DMS153 (cell line): ENCODE data around the gene CACNA2D2.
"Not testable (repeated sequence)": the region's sequence is repeated elsewhere in the genome, so short reads cannot be mapped to it uniquely, and the experiment has no call there.

Experiments
- DNase-seq: peaks from one replicate; lab custom pipeline; 2025; lab: John Stamatoyannopoulos, UW

Gene CACNA2D2

DNA sequence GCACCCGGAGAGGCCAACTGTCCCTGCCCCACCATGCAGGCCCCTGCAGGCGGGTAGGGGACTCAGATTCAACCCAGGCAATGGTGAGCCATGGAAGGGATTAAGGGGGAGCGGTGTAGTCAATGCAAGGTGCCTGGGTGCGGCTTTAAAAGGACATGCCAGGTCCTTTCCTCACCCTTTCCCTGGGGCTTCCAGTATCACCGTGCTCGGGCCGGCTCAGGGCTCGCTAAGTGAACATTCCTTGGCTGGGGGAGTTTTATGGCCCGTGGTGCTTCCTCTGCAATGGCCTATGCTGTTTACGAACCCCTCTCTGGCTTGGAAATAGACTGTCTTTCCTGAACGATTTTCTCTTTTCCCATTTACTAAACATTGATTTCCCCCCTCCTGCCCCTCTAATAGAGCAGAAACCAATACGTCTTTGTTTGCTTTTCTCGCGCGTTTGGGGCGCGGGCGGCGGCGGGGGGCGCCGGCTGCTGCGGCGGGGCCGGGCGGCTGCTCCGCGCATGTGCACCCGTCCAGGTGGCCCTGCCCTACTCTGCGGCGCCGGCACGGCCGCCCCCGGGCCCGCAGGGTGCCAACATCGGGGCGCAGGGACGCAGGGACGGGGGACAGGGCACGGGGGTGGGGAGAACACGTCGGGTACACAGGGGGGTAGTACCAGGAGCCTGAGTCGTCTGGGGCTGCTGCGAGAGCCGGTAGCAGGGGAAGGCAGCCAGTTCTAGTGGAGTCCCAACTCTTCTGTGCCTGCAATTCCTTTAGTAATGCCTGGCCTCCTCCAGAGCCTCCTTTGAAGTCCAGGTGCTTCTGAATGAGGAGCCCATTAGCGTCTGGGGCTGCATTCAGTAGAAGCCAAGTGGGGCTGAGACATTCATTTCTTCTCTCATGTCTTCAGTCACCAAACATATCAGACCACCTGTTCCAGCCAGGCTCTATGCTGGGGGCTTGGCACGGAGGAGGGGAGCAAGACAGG, 26.9 kb upstream of the CACNA2D2 start:
- no peak for DNase-seq

DNA sequence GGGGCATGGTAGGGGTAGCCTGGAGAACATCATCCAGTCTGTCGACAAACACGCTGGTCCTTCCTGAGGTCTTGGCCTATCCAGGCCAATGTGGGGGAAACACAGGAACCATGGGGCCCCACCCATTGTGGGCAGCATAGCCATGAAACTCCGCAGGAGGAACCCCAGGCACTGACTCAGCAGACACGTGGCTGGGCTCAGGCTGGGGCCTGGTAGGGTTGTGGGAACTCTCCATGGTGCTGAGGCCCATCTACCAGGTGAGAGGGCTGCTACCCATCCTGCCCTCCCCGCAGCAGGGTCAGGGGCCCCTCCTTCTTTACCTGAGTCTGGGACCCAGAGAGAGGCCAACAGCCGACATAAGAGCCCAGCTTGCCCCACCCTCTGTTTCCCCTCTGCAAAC, 22.6 kb upstream of the CACNA2D2 start:
- no peak for DNase-seq

DNA sequence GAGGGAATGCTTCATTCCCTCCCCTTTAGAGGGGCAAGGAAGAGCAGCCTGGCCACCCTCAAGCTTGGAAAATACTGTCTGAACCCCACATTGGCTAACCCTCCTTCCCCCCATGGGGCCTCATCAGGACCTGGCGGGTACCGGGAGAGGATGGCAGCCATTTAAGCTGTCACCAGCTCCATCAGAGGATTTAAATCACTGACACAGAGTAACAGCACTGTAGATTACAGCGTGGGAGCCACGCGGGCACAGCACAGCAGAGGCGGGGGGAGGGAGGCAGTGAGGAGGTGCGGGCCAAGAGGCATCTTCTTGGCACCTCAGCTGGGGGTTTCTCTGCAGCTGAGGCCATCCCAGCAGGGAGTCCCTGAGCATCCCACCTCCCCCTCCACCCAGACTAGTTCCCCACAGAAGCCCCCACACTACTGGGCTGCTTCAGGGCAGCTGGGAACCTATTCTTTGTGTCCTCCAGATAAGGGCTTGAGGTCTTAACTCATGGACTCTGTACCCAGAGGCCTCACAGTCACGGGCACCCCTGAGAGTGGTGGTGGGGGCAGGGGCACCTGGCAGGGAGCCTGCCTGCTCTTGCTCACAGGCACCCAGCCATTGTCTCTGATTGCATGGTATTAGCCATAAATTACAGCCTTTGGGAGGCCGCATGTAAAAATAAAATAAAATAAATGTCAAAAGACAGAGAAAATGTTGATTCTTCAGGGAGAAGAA, 21.9 kb upstream of the CACNA2D2 start:
- DNase-seq: no peak

DNA sequence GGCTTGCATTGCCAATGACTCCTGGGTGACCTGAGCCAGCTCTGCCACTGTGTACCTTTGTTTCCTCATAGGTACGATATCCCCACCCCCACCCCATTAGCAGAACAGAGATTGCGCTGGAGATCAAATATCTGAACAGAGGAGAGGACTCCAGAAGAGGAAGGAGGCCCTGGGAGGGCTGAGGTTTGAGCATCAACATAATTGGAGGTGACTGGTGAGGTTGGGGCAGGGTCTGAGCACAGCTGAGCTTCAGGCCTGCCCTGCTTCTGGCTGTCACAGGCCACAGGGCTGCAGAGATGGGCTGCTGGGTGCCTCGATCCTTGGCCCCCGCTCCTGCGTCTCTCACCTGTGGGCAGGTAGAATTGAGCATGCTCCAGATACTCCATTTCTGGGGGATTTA, 21.3 kb upstream of the CACNA2D2 start:
- DNase-seq: no peak

DNA sequence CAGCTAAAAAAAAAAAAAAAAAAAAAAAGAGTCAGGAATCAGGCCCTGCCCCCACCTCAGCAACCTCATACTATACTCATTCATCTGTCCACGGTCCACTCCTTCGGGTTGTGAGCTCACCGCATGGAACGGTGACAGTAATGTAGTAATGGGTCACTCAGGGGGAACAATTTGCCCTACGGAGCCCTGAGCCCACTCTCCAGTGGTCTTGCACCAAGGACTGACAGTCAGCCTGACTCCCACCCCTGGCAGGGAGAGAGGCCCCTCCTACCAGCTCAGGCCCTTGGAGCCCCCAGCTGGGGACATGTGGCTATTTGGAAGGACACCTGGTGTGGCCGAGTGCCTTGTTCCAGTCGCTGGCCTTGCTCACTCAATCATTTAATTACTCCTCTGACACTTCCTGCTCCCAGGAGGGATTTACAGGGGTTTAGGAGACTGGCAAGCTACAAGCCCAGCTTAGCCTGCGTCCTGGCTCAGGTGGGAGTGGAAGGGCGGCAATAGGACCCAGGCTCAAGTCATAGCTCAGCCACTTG, 19.9 kb upstream of the CACNA2D2 start:
- no peak for DNase-seq

DNA sequence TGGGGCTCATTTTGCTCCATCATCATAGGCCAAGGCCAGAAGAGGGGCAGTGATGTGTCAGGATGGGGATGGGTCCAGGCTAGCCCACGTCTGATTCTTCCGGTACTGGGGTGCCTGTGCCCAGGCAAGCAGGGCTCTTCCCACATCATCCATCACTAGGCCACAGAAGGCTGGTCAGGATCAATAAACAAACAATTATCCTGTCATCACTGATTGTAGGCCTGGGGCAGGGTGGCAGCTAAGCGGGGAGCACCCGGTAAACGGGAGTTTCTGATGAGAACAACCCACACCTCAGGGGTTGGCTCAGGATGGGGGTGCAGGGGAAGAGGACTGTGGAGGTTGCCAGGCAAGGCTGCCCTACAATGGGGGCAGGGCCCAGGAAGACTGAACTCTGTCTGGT, 18.1 kb upstream of the CACNA2D2 start:
- DNase-seq: no peak

DNA sequence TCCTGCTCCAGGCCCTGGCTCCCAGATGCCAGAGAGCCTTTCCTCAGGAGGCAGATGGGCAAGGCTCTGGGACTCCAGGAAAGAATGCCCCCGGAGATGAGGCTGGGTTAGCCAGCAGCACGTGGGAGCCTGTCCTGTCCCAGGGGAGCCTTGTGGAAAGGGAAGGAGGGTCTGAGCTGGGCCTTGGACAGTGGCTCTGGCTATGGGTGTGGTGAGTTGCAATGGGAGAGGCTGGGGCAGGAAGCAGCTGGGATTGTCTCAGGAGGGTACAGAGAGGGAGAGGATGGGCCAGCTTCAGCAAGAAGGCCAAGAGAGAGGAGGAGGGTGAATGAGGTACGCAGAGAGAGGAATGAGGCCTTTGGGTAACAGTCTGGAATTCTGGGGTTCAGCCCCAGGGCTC, 17.4 kb upstream of the CACNA2D2 start:
- DNase-seq: no peak

DNA sequence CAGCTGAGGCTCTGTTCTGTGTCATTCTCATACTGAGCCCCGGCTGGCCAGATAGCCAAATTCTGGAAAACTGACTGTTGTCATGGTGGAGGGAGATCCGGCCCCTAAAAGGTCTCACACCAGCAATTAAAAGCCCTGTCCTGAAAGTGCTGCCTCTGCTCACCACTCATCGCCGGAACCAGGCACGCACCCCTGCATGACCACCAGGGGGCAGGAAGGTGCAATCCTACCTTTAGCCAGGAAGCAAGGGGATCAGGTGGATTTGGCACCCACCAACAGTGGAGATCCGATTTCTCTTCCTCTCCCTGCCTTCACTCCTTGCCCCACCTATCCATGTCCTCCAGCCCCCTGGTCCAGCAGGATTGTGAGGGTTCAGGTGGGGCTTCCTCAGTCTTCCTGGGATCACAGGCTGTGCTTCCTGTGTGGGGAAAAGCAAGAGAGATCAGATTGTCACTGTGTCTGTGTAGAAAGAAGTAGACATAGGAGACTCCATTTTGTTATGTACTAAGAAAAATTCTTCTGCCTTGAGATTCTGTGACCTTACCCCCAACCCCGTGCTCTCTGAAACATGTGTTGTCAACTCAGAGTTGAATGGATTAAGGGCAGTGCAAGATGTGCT, 16.1 kb upstream of the CACNA2D2 start:
- DNase-seq: no peak

DNA sequence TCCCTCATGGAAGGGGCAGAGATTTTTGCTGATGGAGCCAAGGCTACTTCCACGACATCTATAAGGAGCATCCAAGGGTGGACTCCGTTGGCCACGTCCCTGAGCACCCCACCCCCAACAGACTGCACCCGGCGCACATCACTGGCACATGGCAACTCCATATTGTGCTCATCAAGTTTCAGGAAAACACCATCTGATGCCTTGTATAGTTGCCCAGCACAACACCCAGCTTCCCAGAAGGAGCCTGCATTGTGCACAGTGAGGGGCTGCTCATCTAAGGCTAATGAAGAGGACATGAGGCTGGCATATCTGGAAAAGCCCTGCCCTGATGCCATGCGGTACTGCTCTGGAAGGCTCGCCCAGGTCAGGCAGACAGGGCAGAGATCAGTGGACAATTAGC, 15.0 kb upstream of the CACNA2D2 start:
- DNase-seq: no peak

DNA sequence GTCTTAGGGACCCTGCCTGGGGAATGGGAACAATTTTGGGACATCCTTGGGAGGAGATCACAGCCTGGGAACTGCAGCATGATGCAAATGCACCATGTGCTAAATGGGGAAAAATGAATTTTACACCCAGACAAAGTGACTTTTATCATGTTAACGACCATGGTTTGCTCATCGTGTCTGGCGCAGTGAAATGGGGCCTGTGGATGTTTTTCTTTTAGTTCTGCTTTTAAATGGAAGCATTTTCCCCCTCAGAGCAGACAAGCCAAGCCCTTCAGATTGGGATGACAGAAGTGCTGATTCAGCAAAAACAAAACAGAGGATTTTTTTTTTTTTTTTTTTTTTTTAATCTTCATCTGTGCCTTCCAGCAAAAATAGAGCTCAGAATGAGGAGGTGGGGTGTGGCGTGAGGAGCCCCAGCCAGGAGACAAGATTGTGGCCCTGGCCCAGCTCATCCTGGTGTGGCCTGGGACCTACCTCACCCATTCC, 14.3 kb upstream of the CACNA2D2 start:
- DNase-seq: no peak

DNA sequence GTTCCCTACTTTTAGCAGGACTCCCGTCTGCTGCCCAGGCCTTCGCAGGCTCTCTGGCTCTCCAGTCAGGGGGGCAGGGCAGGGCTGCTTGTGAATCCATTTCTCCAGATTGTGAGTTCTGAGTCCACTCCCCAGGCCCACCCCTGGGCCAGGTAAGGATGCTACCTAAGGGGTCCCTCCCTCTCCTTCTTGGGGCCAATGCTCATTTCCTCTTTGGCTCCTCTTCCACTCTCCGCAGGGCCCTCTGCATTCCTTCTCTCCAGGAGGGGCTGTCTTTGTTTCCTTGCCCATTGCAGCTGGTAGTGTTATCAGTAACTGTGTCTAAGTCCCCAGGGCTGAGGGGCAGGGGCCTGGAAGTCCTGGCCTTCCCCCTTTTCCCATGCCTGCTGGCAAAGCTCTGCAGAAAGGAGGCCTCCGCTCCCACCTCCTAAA, 13.0 kb upstream of the CACNA2D2 start:
- DNase-seq: no peak

DNA sequence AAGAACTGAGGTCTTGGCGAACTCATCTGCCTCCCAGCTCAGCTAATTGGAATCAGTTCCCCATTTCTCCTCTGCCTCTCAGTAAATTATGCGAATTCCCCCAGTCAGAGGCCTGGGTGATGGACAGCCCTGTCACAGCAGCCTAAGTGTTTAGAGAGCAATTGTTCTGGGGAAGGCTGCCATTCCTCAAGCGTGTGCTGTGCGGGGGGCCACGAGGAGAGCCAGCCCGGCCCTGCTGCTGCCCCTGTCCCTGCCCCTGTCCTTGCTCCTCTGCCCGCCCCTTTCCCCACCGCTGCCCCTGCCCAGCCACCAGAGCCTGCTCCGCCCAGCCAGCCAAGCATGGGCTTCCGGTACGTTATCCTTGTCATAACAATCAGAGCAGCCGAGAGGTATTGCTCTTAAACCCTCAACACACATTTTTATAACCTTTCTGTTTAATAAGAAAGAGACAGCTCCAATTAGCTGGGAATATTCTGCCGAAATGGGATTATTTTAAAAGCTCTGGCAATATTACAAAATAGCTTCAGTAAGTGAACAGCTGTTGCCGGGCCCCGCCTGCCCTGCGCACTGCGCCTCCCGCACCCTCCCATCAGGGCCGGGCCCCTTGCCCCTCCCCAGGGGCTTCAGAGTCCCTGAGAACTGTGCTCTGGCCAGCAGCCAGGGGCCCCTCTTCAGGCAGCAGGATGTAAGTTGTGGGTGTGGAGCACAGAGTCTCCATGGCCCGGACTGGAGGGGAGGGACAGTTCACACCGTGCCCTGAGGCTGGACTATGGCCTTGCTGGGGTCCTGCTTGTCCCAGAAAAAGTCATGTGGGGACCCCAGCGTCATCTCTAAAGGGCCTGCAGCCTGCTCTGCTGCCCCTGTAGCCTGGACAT, 12.4 kb upstream of the CACNA2D2 start:
- peak; percentile 6 for DNase-seq

DNA sequence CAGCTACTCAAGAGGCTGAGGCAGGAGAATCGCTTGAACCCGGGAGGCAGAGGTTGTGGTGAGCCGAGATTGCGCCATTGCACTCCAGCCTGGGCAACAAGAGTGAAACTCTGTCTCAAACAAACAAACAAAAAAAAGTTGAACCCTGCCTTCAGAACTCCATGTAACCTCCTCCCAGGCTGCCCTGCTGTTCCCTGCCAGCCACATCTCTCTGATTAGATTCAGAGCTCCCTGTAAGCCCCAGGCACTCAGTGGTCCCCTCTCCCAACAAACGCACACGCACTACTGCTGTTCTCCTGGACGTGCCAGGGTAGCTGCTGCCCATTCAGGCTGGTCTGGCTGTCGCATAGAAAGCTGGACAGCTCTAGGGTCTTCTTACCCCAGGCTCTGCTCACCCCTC, 9.5 kb upstream of the CACNA2D2 start:
- DNase-seq: not testable (repeated sequence)

DNA sequence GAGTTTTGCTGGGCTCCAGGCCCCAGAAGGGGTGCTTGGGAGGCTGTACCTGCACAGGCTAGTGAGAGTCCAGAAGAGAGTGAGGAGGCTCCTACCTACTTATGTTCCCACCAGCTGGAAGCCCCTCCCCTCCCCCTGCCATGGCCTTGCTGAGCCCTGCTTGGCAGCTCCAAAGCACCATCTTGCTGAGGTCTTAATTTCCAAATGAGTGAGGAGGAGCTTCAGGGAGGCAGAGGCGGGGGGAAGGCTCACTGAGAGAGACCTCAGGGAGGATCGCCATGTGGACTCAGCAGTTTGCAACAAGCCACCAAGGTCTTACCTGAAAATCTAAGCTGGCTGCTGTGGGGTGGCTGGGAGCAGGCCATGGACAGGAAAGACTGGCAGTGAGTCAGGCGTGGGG, 8.7 kb upstream of the CACNA2D2 start:
- no peak for DNase-seq

DNA sequence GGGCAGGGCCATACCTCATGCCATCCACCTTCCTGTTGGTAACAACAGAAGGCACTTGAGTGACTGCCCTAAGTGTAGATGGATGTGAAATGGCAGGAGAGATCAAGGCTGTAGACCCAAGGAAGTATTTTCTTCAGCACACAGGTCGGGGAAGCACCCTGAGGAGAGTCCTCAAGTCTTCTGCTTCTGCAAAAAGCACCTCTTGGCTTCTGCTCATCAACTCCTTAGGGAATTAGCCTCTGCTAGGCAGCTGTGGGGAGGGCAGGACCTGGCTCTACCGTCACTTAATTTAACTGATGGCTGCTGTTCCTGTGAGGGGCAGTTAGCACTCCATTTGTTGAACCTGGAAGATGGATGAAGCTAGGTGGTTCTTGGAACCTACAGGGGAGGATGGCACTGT, 6.9 kb upstream of the CACNA2D2 start:
- no peak for DNase-seq

DNA sequence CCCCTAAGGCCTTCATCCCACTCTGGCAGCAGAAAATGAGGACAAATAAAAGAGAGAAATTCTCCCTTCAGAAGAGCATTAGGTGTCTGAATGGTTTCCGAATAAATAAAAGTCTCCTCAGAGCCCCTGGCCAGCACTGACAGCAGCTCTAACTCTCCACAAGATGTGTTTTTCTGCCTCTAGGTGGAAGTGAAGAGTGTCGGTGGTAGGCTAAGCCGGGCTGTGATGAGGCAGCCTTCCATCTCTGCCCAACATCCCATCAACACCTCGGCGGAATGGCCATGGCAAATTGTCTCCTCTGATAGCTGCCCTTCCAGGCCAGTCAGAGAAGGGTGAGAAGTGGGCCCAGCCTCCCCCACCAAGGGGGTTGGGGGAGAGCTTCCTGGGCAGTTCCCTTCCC, 6.3 kb upstream of the CACNA2D2 start:
- DNase-seq: no peak

DNA sequence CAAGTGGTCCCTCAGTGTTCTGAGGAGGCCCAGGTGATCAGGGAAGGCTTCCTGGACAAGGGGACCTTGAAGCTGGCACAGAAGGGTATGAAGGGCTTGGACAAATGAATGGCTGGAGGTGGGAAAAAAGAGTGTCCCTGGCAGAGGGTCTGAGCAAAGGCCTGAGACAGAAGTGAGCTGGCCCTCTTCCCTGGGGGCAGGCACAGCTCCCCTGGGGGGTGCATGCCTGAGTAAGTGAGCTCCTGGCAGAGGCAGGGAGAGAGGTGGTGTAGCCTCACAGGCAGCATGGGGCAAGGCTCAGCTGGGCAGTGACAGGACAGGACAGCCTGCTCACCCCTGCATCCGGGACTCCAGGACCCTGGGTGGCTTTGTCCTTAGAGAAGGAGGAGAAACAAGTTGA, 5.4 kb upstream of the CACNA2D2 start:
- DNase-seq: no peak

DNA sequence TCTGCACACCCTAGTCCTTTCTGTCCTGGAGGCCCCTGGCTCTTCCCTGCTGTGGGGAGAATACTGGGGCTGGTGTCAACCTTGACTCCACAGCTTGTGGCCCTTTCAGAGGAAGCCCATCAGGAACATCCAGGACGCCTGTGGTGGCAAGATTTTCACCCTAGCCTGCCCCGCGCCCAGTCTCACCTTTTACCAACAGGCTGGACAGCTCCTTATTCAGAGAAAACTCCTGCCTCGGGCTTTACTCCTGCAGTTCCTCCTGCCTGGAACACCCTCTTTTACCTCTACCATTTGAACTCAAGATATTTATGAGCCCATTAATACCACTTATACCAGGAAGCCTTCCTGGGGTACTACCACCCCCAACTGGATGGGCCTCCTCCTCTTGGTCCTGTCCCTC, 2.7 kb upstream of the CACNA2D2 start:
- no peak for DNase-seq

DNA sequence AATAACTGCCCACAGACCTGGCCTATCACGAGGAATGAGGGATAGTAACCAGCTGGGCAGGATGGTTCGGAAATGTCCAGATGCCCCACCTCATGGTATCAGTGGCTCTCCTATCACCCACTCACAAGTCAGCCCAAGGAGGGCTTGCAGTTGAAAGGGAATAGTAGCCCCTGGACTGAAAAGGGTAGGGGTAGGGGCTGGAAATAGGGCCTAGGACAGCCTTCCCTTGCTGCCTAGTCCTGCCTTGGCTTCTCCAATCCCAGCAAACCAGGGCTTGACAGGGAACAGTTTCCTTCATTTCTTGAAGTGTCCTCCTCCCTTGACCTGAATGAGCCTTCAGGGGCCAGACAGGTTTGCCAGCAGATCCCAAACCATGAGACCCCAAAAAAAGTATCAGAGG, 1.2 kb upstream of the CACNA2D2 start:
- DNase-seq: no peak

DNA sequence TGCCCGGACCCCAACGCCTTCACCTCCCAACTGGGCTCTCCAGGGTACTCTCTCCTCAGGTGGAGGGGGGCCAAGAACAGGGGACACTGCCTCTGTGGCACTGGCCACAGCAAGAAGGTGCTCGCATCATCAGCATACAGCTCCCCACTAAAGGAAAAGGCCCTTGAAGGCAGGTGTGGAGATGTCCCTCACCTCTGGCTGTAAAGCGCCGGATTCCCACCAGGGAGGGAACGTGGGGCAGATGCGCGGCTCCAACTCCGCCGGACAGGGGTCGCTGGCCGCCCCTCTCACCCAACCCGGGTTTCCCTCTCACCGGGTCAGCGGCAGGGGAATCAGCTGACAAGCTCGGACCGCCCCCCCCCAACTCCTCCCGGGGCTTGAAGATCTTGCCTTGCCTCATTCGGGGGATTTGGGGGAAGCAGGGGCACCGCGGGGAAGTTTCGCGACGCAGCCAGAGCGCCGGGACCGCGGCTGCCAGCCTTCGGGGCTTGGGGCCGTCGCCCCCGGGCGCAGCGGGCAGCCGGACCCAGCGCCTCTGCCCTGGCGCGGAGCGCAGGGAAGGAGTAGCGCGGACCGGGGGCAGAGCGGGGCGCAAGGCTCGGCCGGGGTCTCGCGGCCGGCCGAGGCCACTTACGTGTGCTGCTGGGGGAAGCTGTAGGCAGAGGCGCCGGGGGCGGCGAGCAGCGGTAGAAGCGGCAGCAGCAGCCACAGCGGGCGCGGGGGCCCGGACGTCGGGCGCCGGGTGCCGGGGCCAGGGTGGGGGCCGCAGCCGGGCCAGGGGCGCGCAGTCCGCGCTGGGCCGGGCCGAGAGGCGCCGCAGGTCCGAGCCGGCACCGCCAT, 630 bp downstream of the CACNA2D2 start:
- no peak for DNase-seq

DNA sequence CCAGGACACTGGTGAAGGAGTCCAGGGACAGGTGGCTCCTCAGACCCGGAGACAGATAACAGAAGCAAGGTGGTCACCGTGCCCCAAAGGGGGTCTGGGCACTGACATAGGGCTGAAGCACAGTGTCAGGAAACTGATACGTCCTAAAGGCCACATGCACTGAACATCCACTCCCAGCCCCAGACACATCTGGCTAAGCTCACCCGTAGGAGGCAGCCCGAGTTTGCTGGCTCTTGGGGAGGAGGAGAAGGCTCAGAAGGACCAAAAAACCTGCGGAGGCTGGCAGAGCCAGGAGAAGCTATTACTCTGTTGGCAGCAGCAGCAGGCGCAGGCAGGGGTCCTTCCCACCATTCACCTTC, 1.2 kb downstream of the CACNA2D2 start:
- no peak for DNase-seq
